HG02938 (cell line): ENCODE data around the gene SNCAIP.
"Not testable (repeated sequence)": the region's sequence is repeated elsewhere in the genome, so short reads cannot be mapped to it uniquely, and the experiment has no call there.

Experiments
- ATAC-seq: cut with Tn5 transposase; IDR thresholded peaks from one replicate; pipeline ENCODE4 v1.9.1; 2021; ENCODE audit warnings: mild to moderate bottlenecking, moderate library complexity; ENCODE audit not compliant: unreplicated experiment

The SNCAIP gene

DNA sequence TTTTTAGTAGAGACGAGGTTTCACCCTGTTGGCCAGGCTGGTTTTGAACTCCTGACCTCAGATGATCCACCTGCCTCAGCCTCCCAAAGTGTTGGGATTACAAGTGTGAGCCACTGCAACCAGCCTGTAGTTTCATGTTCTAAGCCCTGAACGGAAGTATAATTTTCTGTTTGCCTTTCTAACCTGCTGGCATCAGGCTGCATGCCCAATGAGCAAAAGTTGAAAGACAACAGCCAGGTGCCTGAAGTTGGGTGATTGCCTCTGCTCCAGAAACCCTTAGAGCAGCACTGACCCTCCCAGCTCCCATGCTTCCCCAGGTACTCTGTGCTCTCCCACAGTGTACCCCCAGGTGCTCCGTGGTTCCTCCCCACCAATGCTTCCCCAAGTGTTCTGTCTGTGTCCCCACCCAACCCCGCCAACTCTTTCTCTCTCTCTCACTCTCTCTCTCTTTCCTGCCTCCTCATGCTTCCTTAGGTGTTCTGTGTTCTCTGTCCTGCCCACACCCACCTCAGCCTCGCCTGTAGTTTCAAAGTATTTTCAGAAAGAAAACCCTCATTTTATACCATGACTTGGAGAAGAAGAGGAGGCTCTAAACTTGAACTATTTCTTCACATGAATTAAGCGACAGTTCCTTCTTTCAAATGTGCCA is 145.3 kb downstream of the SNCAIP start:
- ATAC-seq, result no peak

- peak; percentile 88 for ATAC-seq
Observed at GRCh38 chr5:122458278-122458872, 146.3 kb downstream of the SNCAIP start.

GRCh38 chr5:122462486-122462885 is 150.4 kb downstream of the SNCAIP start:
- ATAC-seq, result no peak

- peak; percentile 50 for ATAC-seq
Observed at GRCh38 chr5:122463221-122463620, 151.2 kb downstream of the SNCAIP start.

- ATAC-seq, result no peak
Observed at GRCh38 chr5:122464191-122464590, 152.2 kb downstream of the SNCAIP start.

DNA sequence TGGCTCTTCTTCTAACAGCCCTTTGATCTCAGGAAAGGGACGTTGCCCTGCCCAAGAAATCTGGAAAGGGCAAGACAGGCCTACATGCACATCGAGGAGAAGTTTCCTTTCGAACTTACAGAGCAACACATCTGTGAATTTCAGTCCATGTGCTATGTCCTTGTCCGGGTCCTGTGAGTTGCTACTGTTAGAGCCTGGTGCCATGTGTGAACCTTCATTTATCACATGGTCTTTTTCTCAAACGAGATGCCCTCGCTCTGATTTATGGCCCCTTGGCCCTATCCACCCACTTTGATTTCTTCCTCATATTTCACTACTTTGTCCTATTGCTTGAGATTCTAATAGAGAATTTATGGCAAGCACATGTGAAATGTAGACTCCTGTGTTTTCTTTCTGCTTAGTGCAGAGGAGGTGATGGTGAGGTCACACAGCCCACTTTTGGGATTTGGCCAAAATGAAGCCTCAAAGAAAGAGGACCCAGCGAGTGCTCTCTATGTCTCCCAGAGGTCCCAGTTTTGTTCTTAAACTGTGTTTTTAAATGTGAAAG is 153.1 kb downstream of the SNCAIP start:
- ATAC-seq, result no peak

DNA sequence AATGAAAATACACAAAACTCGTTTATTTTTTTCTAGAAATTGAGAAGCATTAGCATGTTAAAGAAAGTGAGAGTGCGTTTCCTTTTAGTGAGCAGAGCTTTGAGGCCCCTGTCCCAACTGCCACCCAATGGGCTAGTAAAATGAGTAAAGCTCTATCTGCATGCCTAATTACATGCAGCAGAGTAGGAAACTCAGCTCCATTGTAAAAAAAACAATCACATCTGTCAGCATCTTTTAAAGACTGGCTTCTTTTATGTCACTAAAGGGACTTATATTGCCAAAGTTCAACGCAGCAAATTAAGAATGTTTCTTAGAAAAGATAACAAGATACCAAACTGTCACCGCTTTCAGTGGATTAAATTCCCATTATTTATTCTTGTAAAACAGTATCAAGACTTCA is 154.0 kb downstream of the SNCAIP start:
- no peak for ATAC-seq

DNA sequence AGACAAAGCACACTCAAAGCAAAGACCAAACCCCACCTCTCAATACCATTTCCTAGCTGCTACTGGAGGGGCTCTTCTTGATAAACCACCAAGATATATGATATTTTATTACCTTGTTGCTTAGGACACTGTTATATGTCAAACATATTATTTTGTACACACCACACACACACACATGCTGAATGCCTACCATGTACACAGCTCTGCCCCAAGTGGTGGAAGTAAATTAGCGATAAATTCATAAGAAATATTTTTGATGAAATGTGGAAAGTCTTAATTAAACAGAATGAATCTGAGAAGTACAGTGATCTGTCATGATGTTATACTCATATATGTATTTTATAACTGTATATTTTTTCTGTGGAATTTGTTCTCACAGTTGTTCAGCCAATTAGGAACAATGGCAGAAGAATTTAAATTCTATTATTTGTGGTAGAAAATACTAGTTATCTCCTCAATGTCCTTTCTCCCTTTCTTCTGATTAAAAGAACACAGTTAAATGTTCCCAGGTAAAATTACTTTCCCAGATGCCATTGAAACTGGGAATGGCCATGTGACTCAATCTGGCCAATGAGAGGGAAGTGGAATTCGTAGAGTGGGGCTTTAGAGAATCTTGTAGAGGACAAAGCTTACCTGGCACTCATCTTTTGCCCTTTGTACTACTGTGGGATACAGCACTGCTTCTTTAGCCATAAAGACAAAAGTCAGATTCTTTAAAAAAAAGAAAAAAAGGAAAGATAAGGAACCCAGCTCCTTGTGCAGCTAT is 156.5 kb downstream of the SNCAIP start:
- no peak for ATAC-seq

DNA sequence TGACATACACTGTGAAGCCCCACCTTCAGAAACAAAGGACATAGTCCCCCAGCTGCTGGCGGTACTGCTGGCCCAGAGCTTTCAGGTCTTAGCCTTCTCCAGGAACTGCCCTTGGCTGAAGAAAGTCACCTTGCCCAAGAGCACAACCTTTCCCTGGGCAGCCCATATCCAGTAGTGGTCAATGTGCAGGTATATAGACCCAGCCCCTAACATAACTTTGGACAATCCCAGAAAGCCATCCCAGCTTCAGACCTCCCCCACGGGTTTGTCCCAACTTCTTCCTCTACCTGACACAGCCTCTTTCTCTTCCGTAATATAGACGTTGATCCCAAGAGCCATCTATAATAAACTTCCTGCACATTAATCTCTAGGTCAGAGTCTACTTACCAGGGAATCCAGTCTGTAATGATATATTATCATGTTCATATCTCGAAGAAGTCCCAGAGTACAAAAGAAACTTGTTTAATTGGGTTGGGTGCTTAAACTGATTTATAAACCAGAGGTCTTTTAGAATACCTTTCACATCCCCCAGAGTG is 157.4 kb downstream of the SNCAIP start:
- ATAC-seq, result no peak

GRCh38 chr5:122470365-122470764 is 158.3 kb downstream of the SNCAIP start:
- ATAC-seq, result no peak

DNA sequence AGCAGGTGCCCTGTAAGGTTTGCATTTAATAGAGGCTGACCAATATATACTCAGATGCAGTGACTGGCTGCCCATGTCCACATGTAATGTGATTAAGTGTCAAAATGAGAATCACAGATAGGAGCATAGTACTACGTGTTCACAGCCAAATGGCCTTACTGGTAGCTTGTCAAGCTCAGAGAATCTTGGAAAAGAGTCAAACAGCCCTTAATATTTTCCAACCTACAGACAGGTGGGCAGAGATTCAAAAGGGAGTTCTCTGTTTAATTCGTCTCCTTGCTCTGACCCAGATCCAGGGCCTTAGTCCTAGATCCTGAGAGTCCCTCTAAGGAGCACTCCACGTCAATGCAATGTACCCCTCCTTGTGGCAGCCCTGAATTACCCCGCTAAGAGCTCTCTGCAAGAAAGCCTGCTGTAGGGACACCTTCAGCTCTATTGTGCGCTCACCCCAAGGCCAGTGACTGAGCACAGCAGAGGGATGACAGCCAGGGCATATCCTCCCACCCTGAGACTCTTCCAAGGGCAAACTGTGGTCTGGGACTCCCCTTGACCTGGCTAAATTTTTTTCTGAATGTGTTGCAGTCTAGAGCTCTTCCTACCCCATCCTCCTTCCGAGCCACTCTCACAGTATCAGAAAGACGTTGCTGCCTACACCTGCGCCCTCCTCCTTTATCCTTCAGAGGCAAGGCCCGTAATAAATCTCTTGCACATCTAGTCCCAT is 159.2 kb downstream of the SNCAIP start:
- ATAC-seq, result no peak

DNA sequence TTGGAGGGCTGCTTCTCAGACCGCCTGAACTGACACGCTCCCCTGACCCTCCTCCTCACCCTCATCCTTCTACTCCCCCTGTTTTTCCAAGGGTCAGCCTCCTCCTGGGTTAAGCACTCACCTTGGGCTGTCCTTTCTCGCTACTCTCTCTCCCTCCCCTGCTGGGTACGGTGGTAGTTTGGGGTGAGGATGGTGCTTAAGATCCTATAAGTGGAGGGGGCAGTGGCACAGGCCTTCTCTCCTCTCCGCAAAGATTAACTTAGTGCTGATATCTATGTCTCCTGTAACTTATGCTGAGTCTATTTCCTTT is 159.7 kb downstream of the SNCAIP start:
- no peak for ATAC-seq

DNA sequence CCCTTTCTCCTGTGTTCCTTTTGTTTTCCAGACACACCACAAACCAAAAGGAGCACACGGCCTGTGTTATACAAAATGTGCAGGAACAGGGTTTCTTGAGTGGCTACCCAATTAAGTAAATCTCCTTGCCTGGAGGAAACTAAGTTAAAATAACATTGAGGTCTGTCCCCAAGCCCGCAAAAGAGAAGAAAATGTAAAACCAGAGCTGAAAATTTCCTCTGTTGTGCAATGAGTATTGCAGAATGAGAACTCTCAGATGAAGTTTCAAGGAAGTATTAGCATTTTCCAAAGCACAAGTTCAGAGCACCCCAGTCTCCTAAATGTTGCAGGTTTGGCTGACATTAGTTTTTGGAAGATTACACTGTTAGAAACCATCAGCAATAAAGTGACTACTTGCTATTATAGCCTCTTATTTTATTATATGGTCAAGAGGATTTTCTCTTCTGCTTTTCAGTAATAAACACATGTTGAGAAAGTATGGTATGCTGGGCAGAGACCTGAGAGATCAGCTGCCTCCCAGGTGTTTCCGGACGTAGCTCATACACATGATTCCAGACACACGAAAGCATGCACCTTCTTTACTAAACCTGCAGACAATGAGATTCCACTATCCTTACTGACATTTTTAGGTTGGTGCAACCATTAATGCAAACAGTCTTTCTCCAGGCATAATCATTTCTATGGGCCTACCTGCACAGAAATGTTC is 161.3 kb downstream of the SNCAIP start:
- ATAC-seq, result no peak

- no peak for ATAC-seq
Observed at GRCh38 chr5:122473941-122474340, 161.9 kb downstream of the SNCAIP start.

- ATAC-seq, result no peak
Observed at GRCh38 chr5:122478741-122479442, 166.9 kb downstream of the SNCAIP start.

DNA sequence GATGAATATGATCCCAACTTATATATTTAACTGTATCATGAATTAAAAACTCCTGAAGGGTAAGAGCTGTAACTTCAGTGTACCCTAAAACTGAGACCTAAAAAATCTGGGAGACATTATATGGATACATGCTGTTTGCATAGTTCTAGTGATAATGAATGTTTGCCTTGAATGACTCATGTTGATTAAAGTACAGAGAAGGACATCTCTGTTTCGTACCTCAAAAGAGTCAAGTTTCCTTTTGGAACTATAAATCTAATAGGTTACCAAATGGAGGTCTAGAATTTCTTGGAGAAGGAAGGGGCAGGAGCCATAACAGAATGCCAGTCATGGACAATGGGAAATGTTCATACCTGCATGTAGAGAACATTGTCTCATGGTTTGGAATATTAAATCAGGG is 168.1 kb downstream of the SNCAIP start:
- ATAC-seq, result no peak

- ATAC-seq, result no peak
Observed at GRCh38 chr5:122484103-122484502, 172.1 kb downstream of the SNCAIP start.

GRCh38 chr5:122485226-122485625 is 173.2 kb downstream of the SNCAIP start:
- ATAC-seq, result no peak

DNA sequence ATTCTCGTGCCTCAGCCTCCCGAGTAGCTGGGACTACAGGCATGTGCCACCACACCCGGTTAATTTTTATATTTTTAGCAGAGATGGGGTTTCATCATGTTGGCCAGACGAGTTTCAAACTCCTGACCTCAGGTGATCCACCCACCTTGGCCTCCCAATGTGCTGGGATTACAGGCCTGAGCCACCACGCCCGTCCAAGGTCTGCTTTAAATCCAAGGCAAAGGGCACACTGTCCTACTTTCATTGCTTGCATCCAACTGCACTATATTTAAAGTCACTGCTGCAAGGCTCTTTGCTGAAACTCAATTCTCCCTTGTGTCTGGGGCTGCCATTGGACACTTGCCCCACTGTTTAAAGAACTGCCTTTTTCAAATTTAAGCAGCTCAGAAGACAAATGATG is 174.6 kb downstream of the SNCAIP start:
- not testable (repeated sequence) for ATAC-seq

GRCh38 chr5:122490718-122491117 is 178.7 kb downstream of the SNCAIP start:
- ATAC-seq, result no peak
